ENCODE measurements around the gene GFAP.

GFAP gene

GRCh38 chr17:44930667-44931066 lies 15.4 kb upstream of the GFAP start:
- DNase-seq: no peak

GRCh38 chr17:44928950-44929720 lies 13.8 kb upstream of the GFAP start:
- no peak for DNase-seq

- DNase-seq: no peak
Observed at GRCh38 chr17:44928136-44928535, 12.8 kb upstream of the GFAP start.

- no peak for DNase-seq
Observed at GRCh38 chr17:44927696-44928095, 12.4 kb upstream of the GFAP start.

GRCh38 chr17:44926821-44927525 lies 11.7 kb upstream of the GFAP start:
- DNase-seq: no peak

GRCh38 chr17:44925731-44926697 lies 10.7 kb upstream of the GFAP start:
- DNase-seq: no peak

- peak; percentile 21 for DNase-seq
Observed at GRCh38 chr17:44924107-44924544, 8.8 kb upstream of the GFAP start.

- DNase-seq: no peak
Observed at GRCh38 chr17:44922746-44923470, 7.6 kb upstream of the GFAP start.

- DNase-seq: no peak
Observed at GRCh38 chr17:44922136-44922535, 6.8 kb upstream of the GFAP start.

GRCh38 chr17:44921122-44921882 lies 6.0 kb upstream of the GFAP start:
- no peak for DNase-seq

- no peak for DNase-seq
Observed at GRCh38 chr17:44920565-44920940, 5.3 kb upstream of the GFAP start.

GRCh38 chr17:44919885-44920564 lies 4.7 kb upstream of the GFAP start:
- peak; percentile 63 for DNase-seq

- no peak for DNase-seq
Observed at GRCh38 chr17:44919411-44919810, 4.1 kb upstream of the GFAP start.

GRCh38 chr17:44918006-44918405 lies 2.7 kb upstream of the GFAP start:
- no peak for DNase-seq

GRCh38 chr17:44917456-44917855 lies 2.2 kb upstream of the GFAP start:
- no peak for DNase-seq

- no peak for DNase-seq
Observed at GRCh38 chr17:44916781-44917241, 1.5 kb upstream of the GFAP start.

- no peak for DNase-seq
Observed at GRCh38 chr17:44915862-44916780, 821 bp upstream of the GFAP start.

GRCh38 chr17:44914698-44915271 lies 515 bp downstream of the GFAP start:
- no peak for DNase-seq

- no peak for DNase-seq
Observed at GRCh38 chr17:44914148-44914547, 1.2 kb downstream of the GFAP start.

- no peak for DNase-seq
Observed at GRCh38 chr17:44913676-44914075, 1.6 kb downstream of the GFAP start.
